Right lobe of liver (tissue), 4 donors: ENCODE data around the gene CLHC1.

Experiments used
- CTCF ChIP-seq, 4 donors: fragments of 200-600 bp in 3 of 4; fragments of 450-650 bp in 1 of 4; IDR thresholded peaks; one replicate each; pipeline versions ENCODE4 v1.5.1 to v1.8.0; 2016 to 2022; ENCODE audit warnings: antibody characterized with exemption in 4 of 4, mild to moderate bottlenecking in 2 of 4
- POLR2A ChIP-seq: fragments of 450-650 bp; IDR thresholded peaks from one replicate; pipeline ENCODE4 v1.6.1; 2017; ENCODE audit warnings: antibody characterized with exemption, mild to moderate bottlenecking
- donor health status: DM: no; HTN: no; CAD: no.
- donor health status: DM: no; HTN: no; CAD: no.
- donor health status: DM: no; HTN: yes; CAD: no.

GRCh38 chr2:55138882-55139229 is 93.2 kb downstream of the CLHC1 start:
- no peak for TF ChIP-seq CTCF (IDR thresholded peaks at IDR 0.05)
- no peak for TF ChIP-seq POLR2A
